ENCODE data around the gene SPRR5.

Gene SPRR5

GRCh38 chr1:152951711-152952110 lies 4.7 kb downstream of the SPRR5 start:
- DNase-seq, result no peak

GRCh38 chr1:152953761-152954160 lies 6.8 kb downstream of the SPRR5 start:
- DNase-seq, result no peak

DNA sequence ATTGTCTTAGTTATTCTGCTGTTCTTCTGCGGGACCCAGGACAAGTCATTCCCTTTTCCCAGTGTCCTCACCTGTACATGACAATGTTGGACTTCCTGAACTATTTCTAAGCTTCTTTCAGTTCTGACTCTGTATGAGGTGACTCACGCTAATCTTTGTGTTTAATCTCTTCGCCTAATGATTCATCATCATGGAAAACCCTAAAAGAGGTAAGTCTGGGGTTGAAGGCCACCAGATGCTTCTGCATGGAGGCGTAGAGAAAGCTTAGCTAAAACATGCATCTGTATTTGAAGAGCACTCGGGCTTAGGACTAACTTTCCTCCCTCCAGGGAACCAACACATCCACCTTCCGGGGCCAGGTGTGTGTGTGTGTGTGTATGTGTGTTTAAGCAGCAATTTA lies 7.4 kb downstream of the SPRR5 start:
- no peak for DNase-seq

DNA sequence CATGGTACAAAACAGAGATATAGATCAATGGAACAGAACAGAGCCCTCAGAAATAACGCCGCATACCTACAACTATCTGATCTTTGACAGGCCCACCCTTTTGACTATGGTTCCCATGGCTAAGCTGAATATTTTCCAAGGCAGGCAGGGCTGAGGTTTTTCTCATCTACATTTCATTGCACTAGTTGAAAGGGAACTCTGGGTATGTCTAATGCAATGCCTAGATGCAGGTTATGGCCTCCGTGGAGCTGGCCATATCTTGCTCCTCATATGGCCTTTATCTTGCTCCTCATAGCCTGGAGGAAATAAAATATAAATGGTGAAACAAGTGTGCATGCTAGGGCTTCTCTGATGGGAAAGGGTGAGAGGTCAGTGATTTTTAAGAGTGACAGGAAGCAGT lies 10.6 kb downstream of the SPRR5 start:
- no peak for DNase-seq

- no peak for DNase-seq
Measured at GRCh38 chr1:152959273-152959672, 12.3 kb downstream of the SPRR5 start.

GRCh38 chr1:152959801-152960451 lies 12.9 kb downstream of the SPRR5 start:
- DNase-seq, result no peak

DNA sequence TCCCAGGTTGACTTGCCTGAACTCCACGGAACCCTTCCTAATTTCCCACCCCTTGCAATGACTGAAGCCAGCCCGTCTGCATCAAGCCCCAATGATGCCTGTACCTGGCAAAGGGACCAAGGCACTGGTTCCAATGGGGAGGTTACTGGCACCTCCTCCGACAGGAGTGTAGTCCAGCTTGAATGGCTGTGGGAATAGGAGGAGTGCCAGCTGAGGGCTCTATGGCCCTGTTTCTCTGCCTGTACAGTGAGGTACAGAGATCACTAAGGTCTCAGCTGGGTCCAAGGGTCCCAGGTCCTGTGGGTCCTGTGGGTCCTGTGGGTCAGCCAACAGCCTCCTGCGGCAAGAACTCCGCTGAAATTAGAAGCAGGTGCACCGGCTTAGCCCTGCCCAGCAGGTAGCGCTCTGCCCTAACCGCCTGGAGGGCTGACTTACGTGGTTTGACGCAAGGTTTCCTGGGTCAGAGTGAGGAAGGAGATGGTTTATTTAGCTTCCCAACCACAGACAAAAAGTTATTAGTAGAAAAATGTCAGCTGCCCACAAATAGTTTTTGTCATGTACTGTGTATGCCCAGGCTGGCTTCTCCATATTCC lies 13.5 kb downstream of the SPRR5 start:
- DNase-seq, result no peak

DNA sequence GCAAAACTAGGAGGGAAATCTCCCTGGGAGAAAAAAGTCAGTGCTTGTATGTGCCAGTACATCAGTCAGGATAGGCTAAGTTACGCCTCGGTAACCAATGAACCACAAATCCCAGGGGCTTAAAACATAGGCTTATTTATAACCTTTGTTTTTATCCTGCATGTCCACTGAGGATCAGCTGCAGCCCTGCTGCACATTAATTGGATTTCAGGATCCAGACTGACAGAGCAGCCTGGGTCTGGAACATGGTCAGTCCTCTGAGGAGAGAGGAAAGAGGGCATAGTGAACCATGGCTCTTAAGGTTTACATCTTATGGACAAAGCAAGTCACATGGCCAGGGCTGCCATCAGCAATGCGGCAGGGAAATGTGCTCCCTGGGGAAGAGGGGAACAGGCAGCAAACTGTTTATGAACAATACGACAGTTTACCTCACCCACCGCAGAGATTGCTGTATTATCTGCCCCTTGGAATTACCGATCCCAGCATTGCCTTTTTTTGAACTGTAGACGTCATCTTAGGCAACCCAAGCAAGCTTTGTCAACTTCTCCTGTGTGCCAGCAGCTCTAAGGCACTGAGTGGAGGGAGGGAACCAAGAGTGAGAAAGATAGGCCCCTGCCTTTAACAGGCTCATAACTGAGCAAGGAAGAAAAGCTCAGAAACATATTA lies 14.4 kb downstream of the SPRR5 start:
- no peak for DNase-seq

DNA sequence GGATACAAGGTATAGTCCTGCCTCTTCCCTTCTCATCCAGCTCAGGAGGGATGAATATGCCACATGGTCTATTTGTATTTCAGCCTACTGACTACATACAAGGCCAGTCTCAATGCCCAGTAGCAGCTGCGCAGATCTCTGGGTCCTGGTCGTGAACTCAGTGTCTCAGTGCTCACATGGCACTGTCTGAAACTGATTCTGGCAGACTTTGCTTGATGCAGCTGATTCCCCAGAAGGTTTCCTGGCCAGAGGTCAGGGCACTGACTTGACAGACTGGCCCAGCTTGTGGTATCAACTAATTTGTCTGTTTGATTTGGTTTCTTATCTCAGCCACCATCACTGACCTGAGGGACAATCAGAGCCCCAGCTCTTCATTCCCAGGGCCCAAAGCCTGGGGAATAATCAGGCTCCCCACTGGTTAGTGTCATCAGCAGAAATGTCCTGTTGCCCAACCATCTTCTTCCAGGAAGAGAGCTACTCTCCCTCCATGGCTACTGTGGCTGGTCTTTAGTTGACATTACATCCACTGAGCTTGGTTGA lies 15.9 kb downstream of the SPRR5 start:
- DNase-seq, result no peak

- DNase-seq, result no peak
Measured at GRCh38 chr1:152964536-152964935, 17.5 kb downstream of the SPRR5 start.

DNA sequence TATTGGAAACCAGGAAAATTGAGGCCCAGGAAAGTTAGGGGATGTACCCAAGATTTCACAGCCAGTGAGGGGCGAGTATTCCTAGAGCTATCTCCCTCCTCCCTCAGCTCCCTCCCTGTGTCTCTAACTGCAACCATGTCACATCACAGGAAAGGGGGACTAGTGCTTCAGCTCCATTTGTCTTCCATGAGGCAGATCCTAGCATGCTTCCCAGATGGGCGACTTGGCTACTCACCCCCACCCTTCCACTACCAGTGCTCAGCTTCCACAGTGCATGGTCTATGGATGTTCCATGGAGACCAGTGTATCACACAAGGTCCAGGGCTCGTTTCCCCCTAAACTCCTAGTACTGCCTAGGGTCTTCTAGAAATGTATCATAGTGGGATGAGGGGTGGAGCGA lies 18.8 kb downstream of the SPRR5 start:
- DNase-seq, result no peak

DNA sequence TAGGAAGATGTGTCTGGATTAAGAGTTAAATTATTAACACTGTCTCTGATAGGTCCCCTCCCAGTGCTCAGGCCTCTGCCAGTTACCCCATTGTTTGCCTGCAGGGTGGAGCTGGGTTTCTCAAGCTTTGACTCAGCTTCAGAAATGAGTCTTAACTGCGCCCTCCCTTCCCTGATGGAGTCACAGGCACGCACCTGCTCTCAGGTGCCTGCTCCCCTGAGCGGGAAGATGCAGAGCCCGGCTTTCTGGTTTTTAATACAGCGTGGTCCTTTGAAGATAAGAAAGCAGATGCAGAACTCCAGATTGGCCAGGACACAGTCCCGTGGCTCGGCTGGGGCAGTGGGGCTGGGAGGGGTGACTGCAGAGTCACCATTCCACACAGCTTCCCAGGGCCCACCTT lies 20.2 kb downstream of the SPRR5 start:
- DNase-seq, result no peak

DNA sequence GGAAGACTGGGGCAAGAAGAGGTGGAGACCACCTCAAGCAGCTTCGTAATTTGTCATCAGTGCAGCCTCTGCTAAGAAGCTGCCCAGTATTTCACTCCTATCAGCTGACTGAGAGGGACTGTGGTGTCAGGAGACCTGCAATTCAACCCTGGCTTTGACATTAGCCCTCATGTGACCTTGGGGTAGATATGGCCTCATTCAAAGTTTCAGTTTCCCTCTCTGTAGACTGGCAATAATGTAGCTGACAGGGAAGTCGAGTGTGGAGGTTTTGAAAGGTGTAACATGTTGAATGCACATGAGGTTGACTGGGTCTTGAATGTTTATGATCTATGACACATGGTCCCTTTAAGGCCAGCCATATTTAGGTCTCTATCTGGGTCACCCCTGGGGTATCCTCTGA lies 21.2 kb downstream of the SPRR5 start:
- no peak for DNase-seq

DNA sequence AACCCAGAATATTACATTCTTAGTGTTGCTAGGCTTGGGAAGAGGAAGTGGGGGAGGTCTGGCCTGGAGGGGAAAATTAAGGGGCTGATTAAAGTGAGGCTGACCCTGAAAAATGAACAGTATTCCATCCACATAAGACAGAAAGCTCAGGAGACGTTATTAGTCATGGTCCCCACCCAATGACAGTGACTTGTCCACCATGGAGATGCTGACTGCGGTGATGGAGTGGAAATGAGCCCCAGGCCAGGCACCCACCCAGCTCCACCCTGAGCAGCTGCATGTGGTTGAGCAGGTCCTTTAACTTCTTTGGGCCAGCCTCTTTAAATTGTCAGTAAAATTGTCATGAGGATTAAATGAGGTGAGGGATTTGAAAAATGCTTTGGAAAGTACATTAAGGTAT lies 22.0 kb downstream of the SPRR5 start:
- DNase-seq, result no peak

DNA sequence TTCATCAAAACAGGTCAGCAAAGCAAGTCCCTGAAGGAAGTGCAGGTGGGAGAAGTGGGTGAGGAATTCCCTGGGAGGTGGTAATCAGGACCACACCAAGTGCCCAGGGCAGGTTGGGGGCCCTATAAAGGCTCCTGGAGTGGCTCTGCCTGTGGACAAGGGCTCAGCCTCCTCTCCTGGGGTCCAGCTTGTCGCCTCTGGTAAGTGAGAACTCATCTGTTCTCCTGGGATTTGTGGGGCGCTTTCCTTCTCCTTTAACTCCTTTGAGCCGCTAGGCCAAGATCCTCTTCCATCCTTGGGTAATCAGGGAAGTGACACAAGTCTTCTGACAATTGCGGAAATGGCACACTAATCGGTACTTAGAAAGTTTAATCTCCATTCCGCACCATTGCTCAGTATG lies 23.5 kb downstream of the SPRR5 start, which contains the start of gene SPRR4:
TSS of gene SPRR4 (plus strand) at position 154 of the 400 bp plus-strand sequence. CDS start 1,243 bp downstream, outside the sequence.
- no peak for DNase-seq

DNA sequence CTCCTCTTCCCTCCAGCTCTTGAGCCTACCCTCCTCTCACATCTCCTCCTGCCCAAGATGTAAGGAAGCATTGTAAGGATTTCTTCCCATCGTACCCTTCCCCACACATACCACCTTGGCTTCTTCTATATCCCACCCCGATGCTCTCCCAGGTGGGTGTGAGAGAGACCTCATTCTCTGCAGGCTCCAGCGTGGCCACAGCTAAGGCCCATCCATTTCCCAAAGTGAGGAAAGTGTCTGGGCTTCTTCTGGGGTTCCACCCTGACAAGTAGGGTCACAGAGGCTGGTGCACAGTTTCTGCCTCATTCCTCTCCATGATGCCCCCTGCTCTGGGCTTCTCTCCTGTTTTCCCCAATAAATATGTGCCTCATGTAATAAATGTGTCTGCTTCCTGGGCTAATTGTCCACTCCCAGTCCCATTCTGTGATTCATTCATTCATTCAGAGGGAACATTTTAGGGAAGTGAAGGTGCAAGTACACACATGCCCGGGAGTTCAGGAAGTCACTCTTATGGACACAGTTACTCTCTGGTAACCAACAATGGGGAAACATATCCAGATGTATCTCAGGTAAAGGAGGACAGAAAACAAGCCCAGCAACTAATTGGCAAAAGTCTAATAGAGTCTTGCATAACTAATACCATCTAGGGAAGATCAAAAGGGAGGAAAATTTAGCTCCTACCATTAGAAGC lies 25.3 kb downstream of the SPRR5 start:
- no peak for DNase-seq

- no peak for DNase-seq
Measured at GRCh38 chr1:152976688-152977087, 29.7 kb downstream of the SPRR5 start.

DNA sequence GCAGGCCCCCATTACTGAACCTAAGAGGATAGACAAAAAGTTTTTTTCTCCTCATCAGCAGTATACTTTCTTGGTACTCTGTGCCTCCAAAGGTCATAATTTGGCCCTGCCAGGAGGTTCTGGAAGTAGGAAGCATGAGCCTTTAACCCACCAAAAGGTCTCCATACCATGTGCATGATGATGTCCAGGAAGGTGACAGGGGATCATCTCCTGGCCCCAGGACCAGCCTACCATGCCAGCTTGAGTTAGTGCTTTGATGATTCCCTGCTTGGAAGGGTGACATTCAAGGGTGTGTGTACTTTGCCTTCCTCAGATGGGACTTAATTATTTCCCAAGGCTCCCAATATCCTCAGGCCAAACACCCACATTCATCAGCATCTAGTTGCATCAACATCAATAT lies 30.6 kb downstream of the SPRR5 start:
- no peak for DNase-seq

- no peak for DNase-seq
Measured at GRCh38 chr1:152980676-152981075, 33.7 kb downstream of the SPRR5 start.

DNA sequence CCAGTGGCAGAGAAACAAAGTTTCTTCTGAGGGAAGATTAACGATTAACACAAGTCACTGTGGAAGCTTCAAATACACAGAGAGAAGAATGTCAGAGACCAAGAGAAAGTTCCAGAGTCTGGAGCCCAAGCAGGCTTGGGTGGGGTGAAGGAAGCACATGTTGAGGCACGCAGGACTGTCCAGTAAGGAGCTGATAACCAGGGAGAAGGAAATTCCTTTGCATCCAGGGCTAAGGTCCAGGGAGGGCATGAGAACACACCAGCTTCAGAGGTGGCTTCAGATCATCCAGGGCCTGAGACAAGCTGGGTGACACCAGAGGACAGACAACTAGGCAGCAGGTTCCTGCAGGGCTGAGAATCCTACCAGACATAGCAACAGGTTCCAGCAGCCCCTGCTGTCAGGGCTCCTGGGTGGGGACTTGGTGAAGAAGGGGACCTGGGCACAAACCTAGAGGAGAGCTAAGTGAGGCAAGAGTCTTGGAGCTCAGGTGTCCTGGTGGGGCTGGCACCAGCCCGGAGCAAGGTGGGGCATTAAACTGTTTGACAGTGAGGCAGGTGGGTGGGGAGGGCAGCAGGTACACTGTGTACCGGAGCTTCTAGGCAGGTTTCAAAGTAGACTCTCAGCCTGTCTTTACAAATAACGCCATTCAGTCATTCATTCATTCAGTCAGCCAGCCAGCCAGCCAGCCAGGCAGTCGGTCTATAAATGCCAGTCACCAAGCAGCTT lies 34.3 kb downstream of the SPRR5 start:
- DNase-seq, result no peak

GRCh38 chr1:152982076-152982475 lies 35.1 kb downstream of the SPRR5 start:
- DNase-seq, result no peak

- DNase-seq, result no peak
Measured at GRCh38 chr1:152983234-152983633, 36.2 kb downstream of the SPRR5 start.

GRCh38 chr1:152983743-152984142 lies 36.7 kb downstream of the SPRR5 start, which contains the start of gene SPRR1A:
SPRR1A (plus strand) TSS chr1:152984081; CDS start chr1:152985231, 1,150 bp downstream.
- no peak for DNase-seq

All from NCI-H446 (cell line).